NCI-H2029 (cell line): ENCODE data around the gene DGKI.

Experiments used
- DNase-seq: peaks from one replicate; lab custom pipeline; 2025; lab: John Stamatoyannopoulos, UW

DGKI gene

DNA sequence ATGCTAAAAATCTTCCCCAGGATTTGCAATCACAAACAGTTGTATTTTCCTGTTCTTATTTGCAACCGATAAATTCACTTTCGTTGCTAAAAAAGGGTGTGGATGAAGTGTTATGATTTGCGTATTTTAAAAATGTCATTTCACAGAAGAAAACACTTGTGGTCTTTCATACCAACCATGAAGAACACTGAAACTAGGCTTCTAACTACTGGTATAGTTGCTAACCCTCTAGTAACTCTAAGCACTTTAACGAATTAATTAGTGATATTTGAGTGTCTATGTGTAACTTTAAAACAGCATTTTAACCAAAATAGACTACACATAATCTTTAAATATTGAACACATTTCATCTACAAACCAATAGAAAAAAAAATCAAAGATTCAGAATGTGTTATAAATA is 315.1 kb downstream of the DGKI start:
- no peak for DNase-seq

DNA sequence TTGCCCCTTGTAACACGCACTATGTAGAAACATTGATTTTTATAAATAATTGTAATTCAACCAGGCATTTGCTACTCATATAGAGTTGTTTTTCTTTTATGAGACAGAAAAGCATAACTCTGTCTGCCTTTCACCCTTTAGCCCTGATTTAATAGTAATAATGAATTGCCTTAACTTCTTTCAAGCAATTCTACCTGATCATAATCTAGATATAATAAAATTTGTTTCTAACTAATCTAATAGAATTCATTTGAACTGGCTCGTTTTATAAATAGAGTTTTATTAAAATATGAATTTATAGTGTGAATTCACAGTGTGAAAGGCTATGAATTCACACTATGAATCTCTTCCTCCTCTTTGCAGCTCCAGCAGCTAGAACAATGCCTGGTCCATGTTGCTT is 319.1 kb downstream of the DGKI start:
- no peak for DNase-seq

DNA sequence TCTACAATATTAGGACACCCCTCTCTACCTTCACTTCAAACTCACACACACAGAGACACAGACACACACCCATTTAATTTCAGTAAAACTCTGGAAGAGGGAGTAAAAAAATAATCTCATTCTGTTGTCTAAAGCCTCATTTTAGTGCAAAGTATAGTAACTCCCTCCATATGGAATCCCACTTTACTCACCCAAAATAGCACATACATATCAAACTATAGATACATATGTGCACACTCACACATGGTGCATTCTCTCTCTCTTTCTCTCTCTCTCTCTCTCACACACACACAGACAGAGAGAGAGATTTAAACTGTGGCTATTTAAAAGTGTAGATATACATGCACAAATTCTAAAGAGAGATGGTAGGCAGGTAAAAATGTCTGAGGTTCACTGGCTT is 323.6 kb downstream of the DGKI start:
- DNase-seq, result no peak

DNA sequence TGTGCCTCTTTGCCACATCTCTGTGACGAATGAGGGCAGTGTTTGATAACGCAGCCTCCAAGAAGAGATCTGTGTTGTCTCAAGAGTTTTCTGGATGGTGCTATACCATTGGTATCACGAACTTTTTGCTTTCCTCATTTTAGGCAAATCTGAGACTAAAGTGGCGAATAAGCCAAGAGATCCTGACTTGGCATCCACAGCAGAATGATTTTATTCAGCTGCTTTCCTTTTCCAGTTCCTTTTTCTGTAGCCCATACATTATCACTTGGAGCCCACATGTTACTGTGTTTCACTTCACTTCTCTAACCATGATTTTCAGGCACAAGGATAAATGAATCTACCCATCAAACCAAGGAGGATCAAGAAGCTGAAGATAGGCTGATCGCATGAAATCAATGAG is 325.3 kb downstream of the DGKI start:
- DNase-seq, result no peak

DNA sequence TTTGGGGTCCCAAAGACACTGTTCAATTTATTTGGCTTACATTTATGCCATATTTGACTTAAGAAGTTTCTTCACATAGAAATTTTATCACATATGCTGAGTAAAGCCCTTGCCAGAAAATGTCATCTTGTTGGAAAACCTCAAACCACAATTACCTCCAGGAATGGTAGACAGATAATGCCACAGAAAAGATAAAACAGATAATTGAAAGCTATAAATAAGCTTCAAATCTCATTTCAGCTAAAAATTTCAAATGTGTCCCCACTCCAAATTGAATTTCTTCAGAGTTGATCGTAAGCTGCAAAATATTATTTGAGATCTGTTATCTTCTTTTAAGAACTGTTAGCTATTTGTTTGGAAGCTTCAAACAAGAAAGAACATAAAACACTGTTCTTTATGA is 326.8 kb downstream of the DGKI start:
- no peak for DNase-seq

DNA sequence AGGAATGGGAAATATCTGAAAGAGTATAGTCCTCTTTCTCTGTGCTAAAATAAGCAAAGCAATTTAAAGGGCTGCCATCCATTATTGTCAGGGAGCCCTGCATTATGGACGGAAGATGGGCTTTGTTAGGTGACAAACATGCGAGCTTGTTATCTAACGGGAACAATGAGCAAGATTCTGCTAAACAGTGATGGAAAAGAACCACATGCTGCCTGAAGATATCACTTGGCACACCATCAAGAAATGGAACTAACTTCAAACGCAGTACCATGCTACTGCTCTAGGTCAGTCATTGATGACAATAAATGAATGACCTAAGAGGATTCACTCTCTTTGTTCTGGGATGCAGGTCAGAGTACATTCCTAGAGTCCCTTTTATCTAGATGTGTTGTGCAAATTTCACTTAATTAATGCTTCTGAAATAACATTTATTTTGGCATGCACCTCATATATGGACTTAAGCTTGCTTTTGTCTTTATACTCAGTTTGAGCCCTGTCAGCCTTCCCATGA is 327.5 kb downstream of the DGKI start:
- DNase-seq, result no peak

DNA sequence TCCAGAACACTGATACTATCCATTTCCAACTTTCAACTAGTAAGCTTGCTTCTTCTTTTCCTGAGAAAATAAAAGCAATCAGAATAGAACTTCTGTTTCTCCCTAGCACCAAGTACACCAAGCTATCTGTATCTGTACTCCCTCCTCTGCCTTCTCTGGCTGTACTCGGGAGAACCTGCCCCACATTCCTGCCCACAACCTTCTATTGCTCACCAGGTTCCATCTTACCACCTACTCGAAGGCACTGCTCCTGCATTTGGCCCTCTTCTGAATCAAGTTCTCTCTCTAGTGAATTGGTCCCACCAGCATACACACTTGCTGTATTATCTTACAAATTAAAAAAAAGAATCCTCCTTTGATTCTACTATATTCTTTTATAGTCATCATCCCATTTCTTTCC is 333.7 kb downstream of the DGKI start:
- DNase-seq, result no peak

DNA sequence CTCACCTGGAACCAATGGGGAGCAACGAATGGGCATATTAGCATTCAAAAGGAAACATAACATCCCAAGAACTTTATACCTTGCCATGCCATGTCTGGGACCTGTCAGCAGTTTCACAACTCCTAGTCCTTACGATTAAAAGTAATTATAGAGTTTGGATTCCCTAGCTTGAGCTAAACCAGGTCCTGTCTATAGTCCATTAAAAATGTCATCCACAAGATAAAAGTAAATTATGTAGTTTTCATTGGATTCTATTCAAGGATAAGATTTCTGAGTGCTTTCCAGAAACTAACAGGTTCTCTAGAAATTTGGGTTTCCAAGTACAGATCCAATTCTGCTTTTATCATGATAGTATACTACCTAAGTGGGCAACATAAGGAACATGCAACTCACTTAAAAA is 339.7 kb downstream of the DGKI start:
- DNase-seq, result no peak

DNA sequence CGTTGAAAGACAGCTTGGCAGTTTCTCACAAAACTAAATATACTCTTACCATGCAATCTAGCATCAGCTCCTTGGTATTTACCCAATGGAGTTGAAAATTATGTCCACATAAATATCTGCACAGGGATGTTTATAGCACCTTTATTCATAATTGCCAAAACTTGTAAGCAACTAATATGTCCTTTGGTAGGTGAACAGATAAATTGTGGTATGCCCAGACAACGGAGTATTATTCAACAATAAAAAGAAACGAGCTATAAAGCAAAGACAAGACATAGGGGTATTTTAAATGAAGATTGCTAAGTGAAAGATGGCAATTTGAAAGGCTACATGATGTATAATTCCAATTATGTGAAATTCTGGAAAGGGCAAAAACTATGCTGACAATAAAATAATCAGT is 340.7 kb downstream of the DGKI start:
- DNase-seq, result no peak

DNA sequence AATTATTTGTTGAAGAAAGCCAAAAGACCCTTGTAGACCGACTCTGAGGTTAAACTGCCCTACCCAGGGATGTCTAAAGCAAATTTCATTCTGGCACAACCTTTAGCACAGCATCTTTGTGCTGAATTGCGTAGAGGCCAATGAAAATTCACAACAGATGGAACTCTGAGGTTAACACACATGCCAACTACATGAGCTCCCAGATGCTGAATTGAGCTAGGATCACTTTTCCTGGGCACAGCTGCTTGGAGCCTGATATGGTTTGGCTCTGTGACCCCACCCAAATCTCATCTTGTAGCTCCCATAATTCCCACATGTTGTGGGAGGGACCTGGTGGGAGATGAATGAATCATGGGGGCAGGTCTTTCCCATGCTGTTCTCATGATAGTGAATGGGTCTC is 345.2 kb downstream of the DGKI start:
- no peak for DNase-seq

DNA sequence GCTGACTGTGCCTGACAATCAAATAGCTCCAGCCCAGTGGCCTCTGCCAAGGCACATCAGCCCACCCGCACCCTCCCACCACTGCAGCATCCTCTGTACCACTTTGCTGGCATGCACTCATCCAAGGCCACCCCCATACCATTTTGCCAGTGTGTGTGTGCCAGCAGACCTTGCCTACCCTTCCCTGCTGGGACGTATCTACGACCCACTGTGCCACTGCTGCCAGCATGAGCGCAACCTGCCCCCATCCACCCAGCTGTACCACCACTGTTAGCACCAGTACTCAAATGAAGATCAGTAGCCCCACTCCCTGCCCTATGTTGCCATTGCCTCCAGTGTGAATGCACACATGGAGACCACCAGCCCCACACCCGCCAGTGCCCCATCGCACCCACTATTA is 353.9 kb downstream of the DGKI start:
- DNase-seq, result no peak

DNA sequence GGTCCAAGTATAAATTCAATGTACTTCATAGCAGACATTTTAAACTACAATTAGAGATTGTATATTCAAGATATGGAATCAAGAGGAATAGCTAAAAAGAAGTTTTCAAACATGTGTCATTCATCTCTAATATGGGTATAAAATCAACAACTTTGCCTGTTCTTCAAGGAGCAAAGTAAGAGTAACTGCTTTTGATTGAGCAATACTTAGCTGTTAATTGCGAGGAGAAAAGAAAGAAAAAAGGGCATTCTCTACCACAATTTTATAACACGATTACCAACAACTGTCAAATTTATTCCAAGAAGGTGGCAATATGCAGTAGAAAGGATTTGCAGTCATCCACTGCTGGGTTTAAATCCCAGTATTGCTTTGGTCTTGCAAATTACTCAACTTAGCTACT is 356.9 kb downstream of the DGKI start:
- DNase-seq, result no peak

DNA sequence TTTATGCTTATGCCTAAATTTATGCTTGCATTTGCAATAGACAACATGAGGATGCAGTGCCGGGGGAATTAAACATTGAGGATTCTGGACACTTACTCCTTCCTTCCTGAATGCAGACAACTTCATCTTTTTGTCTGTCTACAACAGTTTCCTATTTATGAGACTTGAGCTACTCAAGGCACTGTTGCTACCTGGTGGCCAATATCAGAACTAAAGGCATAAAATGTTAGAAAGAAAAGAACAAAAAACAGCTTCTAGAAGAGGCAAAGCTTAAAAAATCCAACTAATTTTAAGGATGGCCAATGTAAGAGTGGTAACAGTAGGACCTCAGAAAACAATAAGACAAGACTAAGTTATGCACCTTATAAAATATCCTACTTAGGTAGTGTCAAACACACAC is 358.7 kb downstream of the DGKI start:
- no peak for DNase-seq

DNA sequence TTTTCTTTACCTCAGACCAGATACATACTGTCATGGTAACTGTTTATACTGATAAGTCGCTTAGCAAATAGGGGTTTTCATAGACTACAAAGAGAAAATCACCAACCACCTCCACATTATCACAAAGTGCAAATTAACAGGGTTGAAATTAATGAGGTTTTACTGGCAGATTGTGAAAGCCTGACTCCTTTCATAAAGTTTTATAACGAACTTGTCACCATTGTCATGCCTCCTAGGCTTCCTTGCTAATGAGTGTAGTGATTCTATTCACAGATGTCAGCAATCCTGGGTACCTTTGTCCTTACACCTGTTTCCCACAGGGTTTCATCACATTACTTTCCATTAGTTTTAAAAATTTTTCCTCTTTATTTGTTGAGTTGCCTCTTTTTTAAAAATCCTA is 361.0 kb downstream of the DGKI start:
- DNase-seq, result no peak

DNA sequence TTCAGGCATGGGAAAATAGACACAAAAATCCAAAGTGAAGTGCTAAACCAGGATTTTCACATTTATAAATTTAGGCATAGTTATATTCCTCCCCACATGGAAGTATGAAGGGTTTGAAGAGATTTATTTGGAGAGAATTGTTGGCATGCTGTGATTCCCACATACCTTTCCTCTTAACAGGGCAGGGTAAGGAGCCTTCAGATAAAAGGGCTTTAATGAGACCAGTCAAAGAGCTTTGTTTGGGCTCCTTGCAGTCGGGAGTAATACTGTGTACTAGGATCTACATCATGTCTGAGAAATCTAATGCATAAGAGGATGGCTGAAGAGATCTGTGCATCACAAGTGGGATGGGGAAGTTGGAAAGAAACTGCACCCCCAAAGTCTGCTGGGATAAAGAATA is 362.4 kb downstream of the DGKI start:
- DNase-seq, result no peak

DNA sequence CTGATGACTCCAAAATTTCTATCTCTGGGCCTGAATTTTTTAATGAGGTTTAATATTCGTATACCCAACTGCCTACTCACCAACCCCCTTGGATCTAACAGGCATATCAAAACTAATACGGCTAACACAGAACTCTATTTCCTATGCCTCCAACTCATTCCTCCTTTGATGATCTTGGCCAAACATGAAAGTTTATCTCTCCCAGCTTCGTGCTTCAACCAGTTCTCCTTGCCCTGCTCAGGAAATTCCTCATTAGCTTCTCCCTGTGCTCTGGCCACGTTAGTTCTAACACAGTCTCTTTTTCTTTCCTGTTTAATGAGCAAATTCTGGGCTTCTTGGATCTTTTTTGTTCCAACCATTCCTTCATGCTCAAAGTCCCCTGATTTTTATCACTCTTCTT is 364.3 kb downstream of the DGKI start:
- DNase-seq, result no peak

DNA sequence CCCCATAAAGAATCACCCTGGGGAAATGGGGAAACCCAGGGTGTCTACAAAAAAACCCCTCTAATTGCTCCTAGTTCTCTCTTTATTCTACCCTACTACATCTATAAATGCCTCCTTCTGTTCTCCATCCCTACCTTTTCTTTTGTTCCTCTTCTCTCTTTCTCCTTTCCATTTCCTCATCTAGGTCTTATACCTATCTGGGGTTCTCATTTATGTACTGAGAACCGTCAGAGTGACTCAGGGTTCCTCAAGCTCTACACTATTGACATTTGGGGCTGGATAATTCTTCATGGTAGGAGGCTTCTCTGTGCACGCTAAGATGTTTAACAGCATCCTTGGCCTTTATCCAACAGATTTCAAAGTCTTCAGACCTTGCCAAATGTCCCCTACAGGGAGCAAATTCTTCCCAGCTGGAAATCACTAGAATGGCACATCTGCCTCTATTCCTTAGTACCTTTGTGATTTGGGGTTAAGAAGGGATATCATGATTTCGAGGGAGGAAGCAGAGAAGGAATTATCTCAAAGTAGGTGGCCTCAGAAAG is 365.9 kb downstream of the DGKI start:
- DNase-seq, result no peak

DNA sequence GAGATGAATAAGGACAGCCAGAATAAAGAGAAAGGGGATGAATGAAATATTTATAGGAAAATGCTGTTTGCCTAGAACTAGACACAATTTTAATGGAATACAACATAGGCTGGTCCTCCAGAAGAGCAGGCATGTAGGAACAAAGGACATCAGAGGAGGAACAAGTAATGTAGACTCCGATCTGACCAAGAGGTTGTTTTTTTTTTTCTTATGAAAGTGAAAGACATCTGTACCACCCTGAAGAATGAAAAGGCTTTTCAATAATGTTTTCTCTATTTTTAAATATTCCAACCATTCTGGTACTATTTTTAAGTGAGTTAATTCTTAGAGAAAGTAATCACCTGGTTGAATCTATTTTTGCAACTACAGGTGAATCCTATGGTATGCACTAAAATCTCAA is 366.4 kb downstream of the DGKI start:
- no peak for DNase-seq

DNA sequence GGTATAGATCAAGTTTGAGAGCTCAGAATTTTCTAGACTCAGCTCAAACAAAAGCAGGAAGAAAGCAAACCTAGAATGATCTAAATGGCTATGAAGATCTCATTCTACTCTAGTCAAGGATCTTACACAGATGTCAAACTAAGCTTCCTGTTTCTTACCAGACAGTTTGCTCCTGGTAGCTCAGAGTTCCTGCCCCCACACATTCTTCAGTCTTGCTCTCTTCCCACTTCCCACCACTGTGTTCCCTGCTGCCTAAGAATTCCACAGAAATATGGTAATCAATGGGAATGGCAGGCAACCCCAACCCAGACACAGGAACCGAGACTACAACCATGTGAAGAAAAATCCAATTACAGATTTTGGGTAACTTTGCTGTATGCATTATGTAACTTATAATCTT is 369.8 kb downstream of the DGKI start:
- no peak for DNase-seq

DNA sequence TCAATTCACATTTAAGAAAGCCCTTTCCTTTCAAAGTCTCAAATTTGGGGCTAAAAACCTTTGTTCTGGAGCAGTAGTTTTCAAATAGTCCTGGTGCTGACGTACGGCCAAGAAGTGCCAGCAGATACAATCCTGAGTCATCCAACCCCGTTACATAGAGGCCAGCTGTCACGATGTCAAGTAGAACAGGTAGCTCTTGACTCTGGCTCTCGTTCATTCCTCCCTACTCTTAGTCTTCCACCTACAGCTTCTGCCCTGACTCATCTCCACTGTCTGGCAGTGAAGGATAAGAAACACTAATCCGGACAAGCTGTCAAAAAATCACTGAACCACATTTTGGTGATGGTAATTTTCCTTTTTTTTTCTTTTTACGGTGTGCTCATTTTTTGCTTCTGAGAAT is 370.8 kb downstream of the DGKI start:
- DNase-seq, result no peak

DNA sequence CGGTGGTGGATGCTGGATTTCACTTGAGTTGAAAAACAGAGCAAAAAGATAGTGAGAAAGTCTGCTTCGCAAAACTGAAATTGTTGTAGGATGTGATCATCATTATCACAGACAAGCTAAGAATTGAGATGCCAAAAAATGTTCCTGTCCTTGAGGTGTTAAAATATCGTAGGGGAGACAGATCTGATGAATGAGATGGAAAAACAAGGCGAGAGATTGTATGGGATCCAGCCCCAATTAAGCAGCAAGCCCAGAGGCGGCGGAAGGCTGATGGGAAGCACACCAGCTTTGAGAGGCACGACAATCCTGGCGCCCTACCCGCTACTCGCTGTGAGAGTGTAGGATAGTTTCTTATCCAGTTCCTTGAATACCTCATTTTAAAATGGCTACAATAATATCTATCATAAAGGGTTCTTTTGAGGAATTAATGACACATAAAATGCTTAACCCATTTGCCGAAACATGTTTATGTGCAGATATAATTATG is 372.2 kb downstream of the DGKI start:
- no peak for DNase-seq

DNA sequence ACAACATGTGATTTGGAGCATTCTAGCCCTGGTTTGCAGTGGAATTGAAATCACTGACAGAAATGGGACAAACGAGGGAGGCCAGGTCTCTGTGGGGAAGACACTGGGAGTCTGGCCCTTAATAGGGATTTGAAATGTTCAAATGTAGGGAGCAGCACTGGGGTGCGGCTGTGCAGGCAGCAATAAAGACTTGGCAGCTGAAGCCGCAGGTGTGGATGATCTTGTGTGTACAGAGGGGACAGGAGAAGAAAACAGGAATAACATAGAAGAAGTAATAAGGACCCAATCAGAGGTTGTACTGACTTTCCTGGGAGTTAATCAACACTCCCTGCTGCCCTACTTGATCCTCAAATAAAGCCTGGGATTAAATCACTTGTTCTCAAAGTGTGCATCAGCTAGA is 375.6 kb downstream of the DGKI start:
- no peak for DNase-seq

DNA sequence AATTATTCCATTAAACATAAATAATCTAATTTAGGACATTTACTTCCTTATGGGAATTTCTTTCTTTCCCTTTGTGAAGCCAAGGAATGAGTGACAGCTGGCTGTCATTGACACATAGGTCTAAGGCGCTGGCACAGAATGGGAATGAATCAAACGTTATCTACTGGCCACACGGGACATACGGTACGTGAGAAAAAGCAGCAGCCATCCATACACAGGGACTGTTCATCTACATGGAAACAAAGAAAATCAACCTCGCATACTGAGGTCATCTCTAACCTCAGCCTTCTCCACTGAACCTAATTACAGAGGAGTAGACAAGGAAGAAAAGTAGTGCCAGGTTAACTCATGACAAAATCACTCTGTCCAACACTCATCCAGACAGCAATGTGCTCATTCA is 376.9 kb downstream of the DGKI start:
- DNase-seq, result no peak

DNA sequence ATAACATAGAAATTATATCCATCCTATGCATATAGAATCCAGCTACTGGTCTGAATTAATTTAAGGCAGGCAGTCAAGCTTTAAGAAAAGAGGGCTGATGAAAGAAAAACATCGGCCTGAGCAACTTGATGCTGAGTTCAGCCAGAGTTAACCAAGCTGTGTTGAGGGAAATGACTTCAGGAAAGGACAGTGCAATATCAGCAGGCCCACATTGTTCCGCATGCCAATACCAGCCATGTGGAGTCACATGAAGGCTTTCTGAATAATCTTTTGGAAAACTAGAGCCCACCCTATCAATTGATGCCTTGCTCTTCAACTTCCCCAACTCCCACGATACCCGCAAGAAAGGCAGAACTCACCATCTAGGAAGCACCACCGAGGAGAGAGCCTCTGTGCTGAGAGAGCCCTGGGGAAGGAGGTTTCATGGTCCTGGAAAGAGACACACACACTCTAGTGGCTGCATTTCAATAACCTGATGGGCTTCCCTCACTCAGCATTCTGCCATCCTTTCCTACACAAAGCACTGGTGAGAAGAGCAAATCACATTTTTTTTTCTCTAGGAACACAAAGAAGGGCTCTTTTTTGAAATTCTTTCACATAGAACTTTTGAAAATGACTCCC is 377.5 kb downstream of the DGKI start:
- DNase-seq, result no peak
